Mammary epithelial cell (primary cell): ENCODE measurements around the gene ACOT6.

Experiments
- EZH2 ChIP-seq: IDR thresholded peaks from 2 replicates; pipeline ENCODE4 v1.6.1; 2012; ENCODE audit warnings: low read length, inconsistent platforms, borderline replicate concordance
- TF ChIP-seq, protein P1 (sequence below), 2 donors: IDR thresholded peaks in 1 of 2; conservative IDR thresholded peaks in 1 of 2; 2 replicates each; pipeline ENCODE4 v1.5.1; 2011 to 2012; ENCODE audit warnings: inconsistent platforms in 2 of 2, low read length in 2 of 2, mild to moderate bottlenecking in 2 of 2, control low read depth in 1 of 2, low read depth in 1 of 2; ENCODE audit not compliant: insufficient read depth in 1 of 2; ENCODE audit errors: extremely low read depth in 1 of 2

DNA sequence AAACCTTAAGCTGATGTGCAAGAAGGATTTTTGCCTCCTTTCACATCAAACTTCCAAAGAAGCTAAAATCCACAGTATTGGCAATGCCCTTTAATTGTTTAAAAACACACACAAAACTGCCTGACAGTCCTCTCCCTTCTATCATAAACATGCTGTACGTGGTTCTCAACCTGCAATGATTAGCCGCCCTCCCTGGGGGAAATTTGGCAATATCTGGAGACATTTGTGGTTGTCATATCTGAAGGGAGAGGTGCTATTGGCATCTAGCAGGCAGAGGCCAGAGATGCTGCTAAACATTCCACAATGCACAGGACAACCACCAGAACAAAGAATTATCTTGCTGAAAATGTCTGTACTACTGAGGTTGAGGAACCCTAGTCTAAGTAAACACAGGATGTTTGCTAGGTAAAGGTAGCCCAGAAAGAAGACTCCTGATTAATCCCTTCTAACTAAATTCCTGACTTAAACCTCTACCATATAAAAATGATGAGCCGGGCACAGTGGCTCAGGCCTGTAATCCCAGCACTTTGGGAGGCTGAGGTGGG is 1.2 kb downstream of the ACOT6 start:
- TF ChIP-seq, protein P1, sequence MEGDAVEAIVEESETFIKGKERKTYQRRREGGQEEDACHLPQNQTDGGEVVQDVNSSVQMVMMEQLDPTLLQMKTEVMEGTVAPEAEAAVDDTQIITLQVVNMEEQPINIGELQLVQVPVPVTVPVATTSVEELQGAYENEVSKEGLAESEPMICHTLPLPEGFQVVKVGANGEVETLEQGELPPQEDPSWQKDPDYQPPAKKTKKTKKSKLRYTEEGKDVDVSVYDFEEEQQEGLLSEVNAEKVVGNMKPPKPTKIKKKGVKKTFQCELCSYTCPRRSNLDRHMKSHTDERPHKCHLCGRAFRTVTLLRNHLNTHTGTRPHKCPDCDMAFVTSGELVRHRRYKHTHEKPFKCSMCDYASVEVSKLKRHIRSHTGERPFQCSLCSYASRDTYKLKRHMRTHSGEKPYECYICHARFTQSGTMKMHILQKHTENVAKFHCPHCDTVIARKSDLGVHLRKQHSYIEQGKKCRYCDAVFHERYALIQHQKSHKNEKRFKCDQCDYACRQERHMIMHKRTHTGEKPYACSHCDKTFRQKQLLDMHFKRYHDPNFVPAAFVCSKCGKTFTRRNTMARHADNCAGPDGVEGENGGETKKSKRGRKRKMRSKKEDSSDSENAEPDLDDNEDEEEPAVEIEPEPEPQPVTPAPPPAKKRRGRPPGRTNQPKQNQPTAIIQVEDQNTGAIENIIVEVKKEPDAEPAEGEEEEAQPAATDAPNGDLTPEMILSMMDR (conservative IDR thresholded peaks at IDR 0.05 in 1 of 2, IDR thresholded peaks at IDR 0.05 in 1 of 2; ENCODE audit: extremely low read depth in 1 of 2, insufficient read depth in 1 of 2, low read depth in 1 of 2, low read length in 2 of 2) = no peak
- no peak for TF ChIP-seq EZH2
